Measurements from ENCODE around the gene MORF4L2.

Gene MORF4L2

GRCh38 chrX:103628386-103629317, 57.8 kb downstream of the MORF4L2 start, which contains the start of gene TCEAL1:
Gene TCEAL1, plus strand, starts transcription at chrX:103628975. Its CDS starts 942 bp downstream, at chrX:103629917.
- Mint-ChIP-seq H3K36me3 (no peaks in the 10 kb centered on the region), H3K9me3 (no peaks in the 10 kb centered on the region), H3K27ac (peak within 1 kb of the TSS; percentile 89), H3K4me3 (peak within 1 kb of the TSS; percentile 86), H3K4me1 (peaks cover 18% of the 10 kb centered on the region)
- DNase-seq (ENCODE audit: low spot score in 2 of 2) = peak in 1 of 2 donors; percentile 54
- ATAC-seq = peak; percentile 77

- DNase-seq (ENCODE audit: low spot score in 2 of 2) (no peak), ATAC-seq (peak; percentile 40)
- H3K9me3 Mint-ChIP-seq = no peaks in the 10 kb centered on the region
- peaks cover 18% of the 10 kb centered on the region for H3K4me1 Mint-ChIP-seq
- H3K36me3 Mint-ChIP-seq = no peaks in the 10 kb centered on the region
- no peak overlapping the region for H3K27ac Mint-ChIP-seq
- no peak overlapping the region for H3K4me3 Mint-ChIP-seq
Measured at GRCh38 chrX:103626855-103627254, 59.6 kb downstream of the MORF4L2 start.
